Heart right ventricle (tissue), 16 donors: Measurements from ENCODE around the gene JMJD8. TPM values are rescaled to one million over a fixed set of nuclear protein-coding genes. Genes with fewer than 3 reads are reported as not detected.

ENCODE experiments used
- ATAC-seq, 8 donors: fragments of 200-7000 bp; cut with Tn5 transposase; one replicate each; pipeline ENCODE4 v1.9.1; 2020; ENCODE audit warnings: mild to moderate bottlenecking in 8 of 8, moderate library complexity in 8 of 8, moderate number of reproducible peaks in 1 of 8
- DNase-seq, 2 donors: peaks; one replicate each; pipeline ENCODE4 v3.0.0-alpha.2; 2020
- H3K27ac ChIP-seq, 10 donors: fragments of 200-600 bp; sonication (generic) in 2 of 10; one replicate each; pipeline versions ENCODE4 v1.5.0 to v1.8.0; 2020 to 2022; ENCODE audit warnings: mild to moderate bottlenecking in 3 of 10
- H3K27me3 ChIP-seq, 7 donors: fragments of 200-600 bp; one replicate each; pipeline ENCODE4 v1.8.0; 2021 to 2022; ENCODE audit warnings: mild to moderate bottlenecking in 2 of 7
- H3K36me3 ChIP-seq, 9 donors: fragments of 200-600 bp; sonication (generic) in 1 of 9; one replicate each; pipeline versions ENCODE4 v1.5.0 to v1.8.0; 2020 to 2022; ENCODE audit warnings: mild to moderate bottlenecking in 2 of 9
- H3K4me1 ChIP-seq, 9 donors: fragments of 200-600 bp; sonication (generic) in 1 of 9; one replicate each; pipeline versions ENCODE4 v1.5.0 to v1.8.0; 2020 to 2022; ENCODE audit warnings: mild to moderate bottlenecking in 4 of 9
- H3K4me3 ChIP-seq, 10 donors: fragments of 200-600 bp; sonication (generic) in 2 of 10; one replicate each; pipeline versions ENCODE4 v1.5.0 to v1.8.0; 2020 to 2022; ENCODE audit warnings: mild to moderate bottlenecking in 7 of 10, moderate library complexity in 2 of 10
- H3K9me3 ChIP-seq, 11 donors: fragments of 200-600 bp in 10 of 11; sonication (generic) in 2 of 11; one replicate each; pipeline versions ENCODE4 v1.5.0 to v1.8.0; 2013 to 2022; ENCODE audit warnings: mild to moderate bottlenecking in 2 of 11, control low read depth in 1 of 11, moderate library complexity in 1 of 11
- WGBS, 2 donors: extraction: QIAGEN DNeasy Blood & Tissue Kit; methylation state at CpG; one replicate each; pipeline ENCODE4 v1.1.7; 2013; ENCODE audit warnings: inconsistent platforms in 1 of 2; 5-methylcytosine and 5-hydroxymethylcytosine counted together
- intact Hi-C, 10 donors: fragments of 100-400 bp; cut with DNase I; formaldehyde crosslinking; loops; one replicate each; pipeline versions ENCODE4 v1.11.1 to v1.14.2; 2022
- polyA plus RNA-seq, 2 donors: library from polyadenylated mRNA; stranded (reverse); fragments of 200-250 nt; gene quantifications; one replicate each; pipeline ENCODE4 v1.2.3, GENCODE V29; 2013
- total RNA-seq, 10 donors: library from RNA; stranded (reverse); fragmentation: NEBNext Ultra II Directional in 3 of 10; extraction: Animal tissue kit (Norgen Biotek cat#: 25700) in 3 of 10; gene quantifications; one replicate each; pipeline versions ENCODE4 v1.2.1 to v1.2.4, GENCODE V29; 2021 to 2023
- TF ChIP-seq, protein P1 (sequence below), 9 donors: fragments of 200-600 bp; sonication (generic) in 2 of 9; IDR thresholded peaks; one replicate each; pipeline versions ENCODE4 v1.5.0 to v1.8.0; 2021 to 2022; ENCODE audit warnings: antibody characterized with exemption in 9 of 9, mild to moderate bottlenecking in 5 of 9, moderate library complexity in 1 of 9
- donor health status: Arrhythmogenic right ventricular cardiomyopathy.
- donor health status: ischemic (EF 13 %, LVEDD 7.1; RV severe dilation, severe dysfunction).
- donor health status: healthy with polysubstance abuse.
- donor health status: DM: no; HTN: yes; CAD: no.
- donor health status: DM: no; HTN: no; CAD: no.
- donor health status: ischemic (EF 25% LVEDD 6.9; RV normal size, moderate dysfunction).
- donor health status: ischemic (EF 25% LVEDD 5.7; RV mildly dilated, moderate dysfunction).
- donor health status: healthy.
- donor health status: DM: yes; HTN: yes; CAD: no.
- donor health status: Ischemic cardiomyopathy.
- donor health status: ischemic (EF 35%, LVEDD 5.7; RV mildly dilated, moderate dysfunction).
- donor health status: nonischemic (EF 11% LVEDD 7.7; RV severe dilation, severe dysfunction).
- donor health status: DM: yes; HTN: yes; CAD: no.
- donor health status: PGD.
- donor health status: ischemic (EF 29% LVEDD 5.4; RV normal size, mild dysfunction).
- donor health status: nonischemic (EF 23%, LVEDD 6.1; RV moderate dilation, normal function).

The JMJD8 gene
- total and polyA plus RNA-seq, 12 donors: 34.7 to 60.6 (median 44.0) TPM

DNA sequence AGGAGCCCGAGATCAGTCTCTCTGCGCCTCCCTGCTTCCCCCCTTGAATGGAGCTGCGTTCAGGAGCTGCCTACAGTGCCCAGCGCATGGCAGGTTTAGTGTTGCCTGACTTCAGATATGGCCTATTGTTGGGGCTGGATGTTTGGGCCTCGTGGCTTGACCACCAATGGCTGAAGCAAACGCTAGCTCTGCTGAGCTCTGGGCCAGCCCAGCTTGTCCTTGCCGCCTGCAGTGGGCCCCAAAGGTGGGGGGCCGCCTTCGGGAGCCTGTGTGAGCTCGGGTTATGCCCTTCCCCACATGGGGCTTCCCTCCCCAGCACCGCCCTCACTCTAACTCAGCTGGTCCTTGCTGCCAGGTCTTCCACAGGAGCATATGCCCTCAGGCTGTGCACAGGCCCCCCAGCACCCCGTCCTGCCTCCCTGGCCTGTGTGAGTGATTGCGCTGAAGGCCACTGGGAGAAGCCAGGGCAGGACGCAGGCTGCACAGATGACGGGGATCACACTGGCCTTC is 46.0 kb downstream of the JMJD8 start:
- TF ChIP-seq, protein P1, sequence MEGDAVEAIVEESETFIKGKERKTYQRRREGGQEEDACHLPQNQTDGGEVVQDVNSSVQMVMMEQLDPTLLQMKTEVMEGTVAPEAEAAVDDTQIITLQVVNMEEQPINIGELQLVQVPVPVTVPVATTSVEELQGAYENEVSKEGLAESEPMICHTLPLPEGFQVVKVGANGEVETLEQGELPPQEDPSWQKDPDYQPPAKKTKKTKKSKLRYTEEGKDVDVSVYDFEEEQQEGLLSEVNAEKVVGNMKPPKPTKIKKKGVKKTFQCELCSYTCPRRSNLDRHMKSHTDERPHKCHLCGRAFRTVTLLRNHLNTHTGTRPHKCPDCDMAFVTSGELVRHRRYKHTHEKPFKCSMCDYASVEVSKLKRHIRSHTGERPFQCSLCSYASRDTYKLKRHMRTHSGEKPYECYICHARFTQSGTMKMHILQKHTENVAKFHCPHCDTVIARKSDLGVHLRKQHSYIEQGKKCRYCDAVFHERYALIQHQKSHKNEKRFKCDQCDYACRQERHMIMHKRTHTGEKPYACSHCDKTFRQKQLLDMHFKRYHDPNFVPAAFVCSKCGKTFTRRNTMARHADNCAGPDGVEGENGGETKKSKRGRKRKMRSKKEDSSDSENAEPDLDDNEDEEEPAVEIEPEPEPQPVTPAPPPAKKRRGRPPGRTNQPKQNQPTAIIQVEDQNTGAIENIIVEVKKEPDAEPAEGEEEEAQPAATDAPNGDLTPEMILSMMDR (IDR thresholded peaks at IDR 0.05): no peak
- DNase-seq: peak in 1 of 2 donors; percentile 25
- Histone ChIP-seq H3K9me3 (no peaks in the 10 kb centered on the region), H3K4me3 (no peak overlapping the region), H3K4me1 (peaks cover 12 to 44% (median 34%) of the 10 kb centered on the region in 9 donors), H3K27ac (peak overlapping the region in 9 of 10 donors; percentile 64 to 99 (median 86)), H3K27me3 (no peaks in the 10 kb centered on the region), H3K36me3 (peaks cover 0 to 16% (median 0%) of the 10 kb centered on the region in 9 donors)
- intact Hi-C loops: loop anchor here in 1 of 10 donors (5.0 kb wide), 1 partner anchor 46 kb away; the partner anchor contains the start of gene RAB40C
- no peak for ATAC-seq
- WGBS, 2 donors: 73 to 77% methylated on average over 15 of the region's 15 CpGs

DNA sequence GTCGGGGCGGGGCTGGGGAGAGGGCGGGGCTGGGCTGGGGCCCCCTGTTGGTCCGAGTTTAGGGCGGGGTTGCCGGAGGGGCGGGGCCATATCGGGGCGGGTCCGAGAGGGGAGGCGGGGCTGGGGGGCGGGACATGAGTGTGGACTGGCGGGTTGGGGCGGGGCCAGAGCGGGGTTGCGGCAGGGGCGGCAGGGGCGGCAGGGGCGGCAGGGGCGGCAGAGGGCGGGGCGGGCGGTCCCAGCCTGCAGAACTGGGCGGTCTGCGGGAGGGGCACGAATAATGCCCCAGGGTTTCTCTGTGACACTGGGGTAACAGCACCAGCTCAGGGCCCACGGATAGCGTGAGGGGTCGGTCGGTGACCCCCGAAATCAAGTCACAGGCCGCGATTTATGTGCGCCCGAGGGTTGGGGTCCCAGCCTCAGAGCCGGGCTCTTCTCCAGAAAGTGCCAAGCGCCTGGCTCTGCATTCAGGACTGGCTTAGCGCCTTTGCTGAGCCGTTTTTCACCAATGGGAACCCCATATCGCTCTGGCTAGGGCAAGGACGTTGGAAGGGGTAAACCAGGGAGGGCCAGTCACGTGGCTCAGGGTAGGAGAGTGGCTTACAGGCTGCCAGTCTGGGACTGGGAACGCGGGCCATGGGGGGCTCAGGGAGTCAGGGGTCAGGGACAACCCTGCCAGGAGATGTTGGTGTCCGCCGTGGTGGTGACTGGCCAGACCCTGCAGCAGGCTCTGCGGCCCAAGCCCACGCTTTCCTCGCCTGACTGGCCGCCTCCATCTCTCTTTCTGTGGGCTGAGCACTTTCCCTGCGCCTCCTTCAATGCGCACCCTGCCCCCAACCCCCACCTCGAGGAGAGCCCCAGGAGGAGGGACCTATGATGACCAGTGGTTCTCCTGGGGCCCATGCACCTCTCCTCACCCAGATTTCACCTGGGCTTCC is 46.8 kb downstream of the JMJD8 start:
- H3K4me1 ChIP-seq: peaks cover 10 to 36% (median 27%) of the 10 kb centered on the region in 9 donors

DNA sequence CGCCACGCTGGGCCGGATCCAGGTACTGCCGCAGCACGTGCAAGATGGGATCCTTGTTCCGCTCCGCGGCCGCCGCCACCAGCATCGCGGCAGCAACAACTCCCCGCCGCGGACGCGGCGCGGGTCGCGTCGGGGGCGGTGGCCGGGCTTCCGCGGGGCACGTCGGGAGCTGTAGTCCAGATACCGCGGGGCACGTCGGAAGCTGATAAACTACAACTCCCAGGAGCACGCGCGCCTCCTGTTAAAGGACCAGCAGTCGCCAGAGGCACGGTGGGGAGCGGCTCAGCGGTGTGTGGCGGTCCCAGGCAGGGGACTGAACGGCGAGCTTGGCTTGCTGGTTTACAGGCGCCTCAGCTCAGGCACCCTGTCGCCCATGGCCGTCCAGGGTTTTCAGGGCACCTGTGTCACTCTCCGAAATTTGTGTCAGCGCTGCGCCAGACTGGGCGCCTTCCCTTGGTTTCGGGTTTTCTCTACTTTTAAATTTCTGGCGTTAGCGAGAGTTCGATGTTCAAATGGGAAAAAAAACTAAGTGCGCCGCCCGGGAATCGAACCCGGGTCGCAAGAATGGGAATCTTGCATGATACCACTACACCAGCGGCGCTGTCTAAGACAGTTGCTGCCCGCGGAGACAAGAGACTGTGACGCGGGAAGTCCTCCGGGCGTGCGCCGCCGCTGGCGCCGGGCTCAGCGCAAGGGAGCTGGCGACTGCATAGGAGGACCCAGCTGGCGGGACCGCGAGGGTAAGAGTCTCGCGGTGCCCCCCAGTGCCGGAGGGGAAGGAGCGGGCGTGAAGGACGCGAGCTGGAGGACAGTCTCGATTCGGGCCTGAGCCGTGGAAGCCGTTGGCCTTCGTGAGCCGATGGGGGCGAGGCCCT is 47.7 kb downstream of the JMJD8 start, which contains the start of gene METTL26:
TSS of gene METTL26 (minus strand) at position 100 of the 875 bp plus-strand sequence. CDS start at position 85, 15 bp downstream.
- H3K36me3 ChIP-seq: peaks cover 0 to 21% (median 0%) of the 10 kb centered on the region in 9 donors
- H3K27me3 ChIP-seq: no peaks in the 10 kb centered on the region
- intact Hi-C loops: loop anchor here in 3 of 10 donors (2.0 to 5.0 kb wide), 3 partner anchors 44 to 48 kb away; partner anchors contain the start of gene RAB40C (in 2 of the 3)
- peaks cover 10 to 34% (median 27%) of the 10 kb centered on the region in 9 donors for H3K4me1 ChIP-seq
- ATAC-seq: peak; percentile 84 to 95 (median 91)
- DNase-seq: peak; percentile 95 to 96
- no peaks in the 10 kb centered on the region for H3K9me3 ChIP-seq
- TF ChIP-seq, protein P1 (IDR thresholded peaks at IDR 0.05): peak in 1 of 9 donors; percentile 27
- peak within 1 kb of the TSS; percentile 39 to 93 (median 86) for H3K4me3 ChIP-seq
- WGBS, 2 donors: 0 to 1% methylated on average over 91 of the region's 91 CpGs
- peak within 1 kb of the TSS; percentile 77 to 99 (median 95) for H3K27ac ChIP-seq

More for the DNA sequence above, 46.8 kb downstream of the JMJD8 start:
- TF ChIP-seq, protein P1 (IDR thresholded peaks at IDR 0.05): no peak
- peak overlapping the region; percentile 17 to 99 (median 95) for H3K27ac ChIP-seq
- no peaks in the 10 kb centered on the region for H3K9me3 ChIP-seq
- intact Hi-C loops: loop anchor here in 3 of 10 donors (2.0 to 5.0 kb wide), 3 partner anchors 45 to 49 kb away; partner anchors contain the start of gene RAB40C (in 2 of the 3)
- WGBS, 2 donors: 18 to 20% methylated on average over 42 to 53 of the region's 53 CpGs
- ATAC-seq (peak; percentile 73 to 89 (median 84)), DNase-seq (peak; percentile 92 to 96)
- no peaks in the 10 kb centered on the region for H3K27me3 ChIP-seq
- H3K4me3 ChIP-seq: peak overlapping the region; percentile 39 to 93 (median 86)
- peaks cover 0 to 21% (median 0%) of the 10 kb centered on the region in 9 donors for H3K36me3 ChIP-seq
